Measurements from ENCODE around the gene CRIP1. TPM values are rescaled to one million over a fixed set of nuclear protein-coding genes. Genes with fewer than 3 reads are reported as not detected.

CRIP1 gene
- total RNA-seq, 1 donor from 2014 or later, result 29.5 TPM

DNA sequence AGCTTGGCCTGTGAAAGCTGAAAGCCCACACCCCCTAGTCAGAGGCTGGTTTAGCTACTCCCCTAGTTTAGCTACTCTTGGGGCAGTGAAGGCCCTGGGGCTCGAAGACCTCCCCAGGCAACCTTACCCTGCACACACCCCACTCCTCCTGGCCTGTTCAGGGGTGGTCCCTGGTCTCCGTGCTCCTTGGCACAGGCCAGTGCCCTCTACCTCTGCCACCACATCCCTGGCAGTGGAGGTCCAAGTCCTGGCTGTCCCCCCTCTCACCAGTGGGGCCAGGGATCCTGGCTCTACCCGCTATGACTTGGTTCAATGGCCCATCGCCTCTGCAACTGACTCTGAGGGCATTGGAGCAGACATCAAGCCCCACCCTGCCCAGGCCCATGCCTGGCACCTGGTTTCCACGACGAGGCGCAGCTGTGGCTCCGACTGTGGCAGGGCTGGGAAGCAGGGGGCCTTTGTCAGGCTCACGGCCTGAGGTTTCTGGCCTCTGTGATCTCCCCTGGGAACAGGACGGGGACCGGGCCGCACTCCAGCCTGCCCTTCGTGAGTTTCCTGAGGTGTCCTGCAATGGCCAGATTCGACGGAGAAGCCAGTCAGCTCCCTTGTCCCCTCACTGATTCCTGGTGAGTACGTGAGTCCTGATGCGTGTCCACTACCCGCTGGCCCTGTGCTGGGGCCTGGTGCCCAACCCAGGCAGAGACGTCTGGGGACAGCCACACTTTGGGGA lies 45.4 kb downstream of the CRIP1 start:
- FAIRE-seq (no peak), DNase-seq (ENCODE audit: low read depth) (no peak)
- peaks cover 1% of the 10 kb centered on the region for H3K36me3 Mint-ChIP-seq (ENCODE audit: low read depth, unreplicated experiment)
- no peaks in the 10 kb centered on the region for H3K9me3 ChIP-seq (ENCODE audit: insufficient read depth, low read depth, low read length)
- H3K9me3 Mint-ChIP-seq (ENCODE audit: unreplicated experiment), result peaks cover 2% of the 10 kb centered on the region
- no peak overlapping the region for H3K4me3 ChIP-seq (ENCODE audit: insufficient read depth, low read depth, low read length)
- TF ChIP-seq EZH2 (IDR thresholded peaks at IDR 0.05; ENCODE audit: insufficient read depth, low read length), result no peak
- no peak for TF ChIP-seq CTCF (IDR thresholded peaks at IDR 0.05; ENCODE audit: insufficient read depth, low read depth, low read length)
- H2AFZ ChIP-seq (ENCODE audit: low read depth, low read length), result no peak overlapping the region
- no peaks in the 10 kb centered on the region for H3K79me2 ChIP-seq (ENCODE audit: insufficient read depth, low read length)
- peaks cover 7% of the 10 kb centered on the region for H3K4me1 ChIP-seq (ENCODE audit: insufficient read depth, low read length)
- peaks cover 34% of the 10 kb centered on the region for H3K27me3 Mint-ChIP-seq (ENCODE audit: low read depth, unreplicated experiment)
- H3K4me2 ChIP-seq (ENCODE audit: low read length), result no peak overlapping the region
- H3K27ac Mint-ChIP-seq (ENCODE audit: unreplicated experiment), result no peak overlapping the region
- H4K20me1 ChIP-seq (ENCODE audit: insufficient read depth, low read length), result no peaks in the 10 kb centered on the region
- no peaks in the 10 kb centered on the region for H3K27me3 ChIP-seq (ENCODE audit: insufficient read depth, low read length)
- no peak overlapping the region for H3K27ac ChIP-seq (ENCODE audit: low read depth, low read length)
- H3K36me3 ChIP-seq (ENCODE audit: insufficient read depth, low read length), result no peaks in the 10 kb centered on the region
- H3K4me3 Mint-ChIP-seq (ENCODE audit: unreplicated experiment), result no peak overlapping the region
- no peak overlapping the region for H3K9ac ChIP-seq (ENCODE audit: low read length)
- H3K4me1 Mint-ChIP-seq (ENCODE audit: low read depth, unreplicated experiment), result no peaks in the 10 kb centered on the region

GRCh38 chr14:105532735-105533141 lies 46.1 kb downstream of the CRIP1 start:
- peaks cover 38% of the 10 kb centered on the region for H3K27me3 Mint-ChIP-seq (ENCODE audit: low read depth, unreplicated experiment)
- Histone ChIP-seq H3K27me3 (ENCODE audit: insufficient read depth, low read length) (no peaks in the 10 kb centered on the region), H2AFZ (ENCODE audit: low read depth, low read length) (no peak overlapping the region), H3K27ac (ENCODE audit: low read depth, low read length) (no peak overlapping the region), H3K4me1 (ENCODE audit: insufficient read depth, low read length) (peaks cover 7% of the 10 kb centered on the region), H3K79me2 (ENCODE audit: insufficient read depth, low read length) (no peaks in the 10 kb centered on the region), H3K4me3 (ENCODE audit: insufficient read depth, low read depth, low read length) (no peak overlapping the region), H3K9ac (ENCODE audit: low read length) (no peak overlapping the region), H3K36me3 (ENCODE audit: insufficient read depth, low read length) (no peaks in the 10 kb centered on the region), H4K20me1 (ENCODE audit: insufficient read depth, low read length) (no peaks in the 10 kb centered on the region), H3K9me3 (ENCODE audit: insufficient read depth, low read depth, low read length) (no peaks in the 10 kb centered on the region), H3K4me2 (ENCODE audit: low read length) (no peak overlapping the region)
- peaks cover 2% of the 10 kb centered on the region for H3K9me3 Mint-ChIP-seq (ENCODE audit: unreplicated experiment)
- H3K27ac Mint-ChIP-seq (ENCODE audit: unreplicated experiment), result no peak overlapping the region
- no peak overlapping the region for H3K4me3 Mint-ChIP-seq (ENCODE audit: unreplicated experiment)
- H3K36me3 Mint-ChIP-seq (ENCODE audit: low read depth, unreplicated experiment), result peaks cover 1% of the 10 kb centered on the region
- TF ChIP-seq CTCF (IDR thresholded peaks at IDR 0.05; ENCODE audit: insufficient read depth, low read depth, low read length) (no peak), EZH2 (IDR thresholded peaks at IDR 0.05; ENCODE audit: insufficient read depth, low read length) (no peak)
- no peaks in the 10 kb centered on the region for H3K4me1 Mint-ChIP-seq (ENCODE audit: low read depth, unreplicated experiment)
- FAIRE-seq (no peak), DNase-seq (ENCODE audit: low read depth) (no peak)

DNA sequence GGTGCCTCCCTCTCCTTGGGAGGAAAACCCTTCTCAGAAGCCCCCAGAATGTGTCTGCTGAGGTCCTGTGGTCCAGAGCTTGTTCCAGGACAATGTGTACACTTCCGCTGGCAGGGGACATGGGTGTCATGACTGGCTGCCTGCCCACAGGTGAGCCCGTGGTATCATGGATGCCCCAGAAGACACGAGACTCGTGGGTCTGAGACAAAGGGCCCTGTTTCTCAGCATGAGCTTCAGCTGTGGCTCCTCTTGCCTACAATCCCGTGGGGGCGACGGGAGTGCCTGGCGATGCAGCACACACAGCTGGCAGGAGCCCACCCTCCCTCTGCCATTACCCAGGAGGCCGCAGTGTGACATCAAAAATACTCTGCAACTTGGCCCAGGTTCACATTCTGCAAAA lies 46.7 kb downstream of the CRIP1 start:
- Histone ChIP-seq H3K36me3 (ENCODE audit: insufficient read depth, low read length) (no peaks in the 10 kb centered on the region), H3K4me2 (ENCODE audit: low read length) (no peak overlapping the region), H3K4me1 (ENCODE audit: insufficient read depth, low read length) (peaks cover 5% of the 10 kb centered on the region), H3K9me3 (ENCODE audit: insufficient read depth, low read depth, low read length) (no peaks in the 10 kb centered on the region), H3K27me3 (ENCODE audit: insufficient read depth, low read length) (no peaks in the 10 kb centered on the region), H3K79me2 (ENCODE audit: insufficient read depth, low read length) (no peaks in the 10 kb centered on the region), H3K9ac (ENCODE audit: low read length) (no peak overlapping the region), H2AFZ (ENCODE audit: low read depth, low read length) (no peak overlapping the region), H4K20me1 (ENCODE audit: insufficient read depth, low read length) (no peaks in the 10 kb centered on the region), H3K27ac (ENCODE audit: low read depth, low read length) (no peak overlapping the region), H3K4me3 (ENCODE audit: insufficient read depth, low read depth, low read length) (no peak overlapping the region)
- H3K27ac Mint-ChIP-seq (ENCODE audit: unreplicated experiment), result no peak overlapping the region
- H3K36me3 Mint-ChIP-seq (ENCODE audit: low read depth, unreplicated experiment), result peaks cover 1% of the 10 kb centered on the region
- H3K27me3 Mint-ChIP-seq (ENCODE audit: low read depth, unreplicated experiment), result peaks cover 38% of the 10 kb centered on the region
- no peak overlapping the region for H3K4me3 Mint-ChIP-seq (ENCODE audit: unreplicated experiment)
- peaks cover 2% of the 10 kb centered on the region for H3K9me3 Mint-ChIP-seq (ENCODE audit: unreplicated experiment)
- FAIRE-seq (no peak), DNase-seq (ENCODE audit: low read depth) (no peak)
- TF ChIP-seq EZH2 (IDR thresholded peaks at IDR 0.05; ENCODE audit: insufficient read depth, low read length) (no peak), CTCF (IDR thresholded peaks at IDR 0.05; ENCODE audit: insufficient read depth, low read depth, low read length) (no peak)
- no peaks in the 10 kb centered on the region for H3K4me1 Mint-ChIP-seq (ENCODE audit: low read depth, unreplicated experiment)
